Measurements from ENCODE around the gene ADCYAP1R1. TPM values are rescaled to one million over a fixed set of nuclear protein-coding genes. Genes with fewer than 3 reads are reported as not detected.

Gene ADCYAP1R1
- total and polyA plus RNA-seq, 8 donors, result 0.87 to 2.4 (median 1.4) TPM

DNA sequence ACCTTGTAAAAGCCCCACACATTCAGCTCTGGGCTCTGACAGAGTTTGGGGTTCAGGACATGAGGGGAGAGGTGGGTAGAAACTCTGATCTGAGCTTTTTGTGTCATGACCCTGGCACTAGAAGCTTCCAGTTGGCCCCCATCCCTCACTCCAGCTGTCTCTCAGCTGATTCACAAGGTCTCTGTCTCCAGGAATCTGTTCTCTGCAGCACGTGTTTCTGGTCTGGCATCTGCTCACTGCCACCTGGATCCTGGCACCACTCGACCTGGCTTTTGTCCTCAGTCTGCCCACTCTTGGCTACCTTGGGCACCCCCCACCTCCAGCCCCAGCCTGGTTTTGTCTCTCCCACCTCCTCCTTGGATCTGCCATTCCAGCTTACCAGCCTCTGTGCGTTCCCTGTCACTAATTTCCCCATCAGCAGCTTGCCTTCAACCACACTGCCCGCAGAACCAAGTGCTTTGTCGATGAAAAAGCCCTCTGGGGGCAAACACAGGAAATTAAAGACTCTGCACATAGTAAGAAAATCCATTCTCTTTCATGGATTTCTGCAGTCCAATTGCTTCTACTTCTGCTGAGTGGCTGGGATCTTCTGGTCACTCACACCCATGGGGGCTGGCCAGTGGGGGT, 18.3 kb upstream of the ADCYAP1R1 start:
- no peak overlapping the region for H3K27ac ChIP-seq
- TF ChIP-seq, protein P1, sequence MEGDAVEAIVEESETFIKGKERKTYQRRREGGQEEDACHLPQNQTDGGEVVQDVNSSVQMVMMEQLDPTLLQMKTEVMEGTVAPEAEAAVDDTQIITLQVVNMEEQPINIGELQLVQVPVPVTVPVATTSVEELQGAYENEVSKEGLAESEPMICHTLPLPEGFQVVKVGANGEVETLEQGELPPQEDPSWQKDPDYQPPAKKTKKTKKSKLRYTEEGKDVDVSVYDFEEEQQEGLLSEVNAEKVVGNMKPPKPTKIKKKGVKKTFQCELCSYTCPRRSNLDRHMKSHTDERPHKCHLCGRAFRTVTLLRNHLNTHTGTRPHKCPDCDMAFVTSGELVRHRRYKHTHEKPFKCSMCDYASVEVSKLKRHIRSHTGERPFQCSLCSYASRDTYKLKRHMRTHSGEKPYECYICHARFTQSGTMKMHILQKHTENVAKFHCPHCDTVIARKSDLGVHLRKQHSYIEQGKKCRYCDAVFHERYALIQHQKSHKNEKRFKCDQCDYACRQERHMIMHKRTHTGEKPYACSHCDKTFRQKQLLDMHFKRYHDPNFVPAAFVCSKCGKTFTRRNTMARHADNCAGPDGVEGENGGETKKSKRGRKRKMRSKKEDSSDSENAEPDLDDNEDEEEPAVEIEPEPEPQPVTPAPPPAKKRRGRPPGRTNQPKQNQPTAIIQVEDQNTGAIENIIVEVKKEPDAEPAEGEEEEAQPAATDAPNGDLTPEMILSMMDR (IDR thresholded peaks at IDR 0.05), result no peak
- no peaks in the 10 kb centered on the region for H3K9me3 ChIP-seq
- intact Hi-C loops (cut with DNase I), result no loop called here
- no peaks in the 10 kb centered on the region for H3K4me1 ChIP-seq
- H3K4me3 ChIP-seq, result no peak overlapping the region
- no peaks in the 10 kb centered on the region for H3K27me3 ChIP-seq
- DNase-seq, result no peak
- no peak for ATAC-seq
- no peaks in the 10 kb centered on the region for H3K36me3 ChIP-seq

DNA sequence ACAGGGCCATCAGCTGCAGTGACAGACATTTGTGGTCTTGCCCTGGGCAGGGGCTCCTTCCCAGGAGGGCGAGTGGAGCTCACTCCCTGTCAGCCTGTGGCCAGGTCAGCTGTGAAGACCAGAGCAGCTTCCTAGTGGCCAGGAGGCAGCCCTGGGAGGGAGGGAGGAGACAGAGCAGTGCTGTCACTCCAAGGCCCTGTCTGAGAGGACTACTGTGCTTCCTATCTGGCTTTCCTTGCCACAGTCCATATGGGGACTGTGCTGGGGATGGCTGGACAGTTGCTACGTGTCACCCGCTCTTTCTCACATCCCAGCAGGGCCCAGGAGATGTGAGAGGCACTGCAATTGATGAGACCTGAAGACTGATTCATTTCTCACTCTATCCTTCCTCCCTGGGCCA, 15.2 kb upstream of the ADCYAP1R1 start:
- intact Hi-C loops (cut with DNase I), result no loop called here
- Histone ChIP-seq H3K4me1 (no peaks in the 10 kb centered on the region), H3K4me3 (no peak overlapping the region), H3K9me3 (no peaks in the 10 kb centered on the region), H3K27me3 (peaks cover 0 to 9% of the 10 kb centered on the region in 2 donors), H3K27ac (no peak overlapping the region), H3K36me3 (no peaks in the 10 kb centered on the region)
- TF ChIP-seq, protein P1 (IDR thresholded peaks at IDR 0.05), result no peak
- no peak for DNase-seq
- no peak for ATAC-seq

DNA sequence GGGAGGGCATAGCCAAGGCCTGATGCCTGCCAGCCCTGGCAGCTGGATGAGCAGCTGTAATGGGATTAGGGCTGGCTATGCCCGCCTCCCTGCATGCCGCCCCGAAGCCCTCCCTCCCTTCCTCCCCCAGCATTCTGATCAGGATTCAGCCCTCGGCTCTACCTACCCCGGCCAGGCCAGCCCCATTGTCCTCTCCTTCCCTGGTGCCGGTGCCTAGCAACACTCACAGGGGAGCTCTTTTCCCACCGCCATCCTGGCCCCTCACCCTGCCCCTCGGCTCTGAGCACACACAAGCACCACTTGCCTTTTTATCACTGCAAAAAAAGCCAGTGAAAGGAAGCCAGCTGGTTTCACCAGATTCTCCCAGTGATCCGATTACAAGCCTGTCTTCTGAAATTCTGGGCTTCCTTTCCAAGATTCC, 9.0 kb upstream of the ADCYAP1R1 start:
- H3K36me3 ChIP-seq, result no peaks in the 10 kb centered on the region
- ATAC-seq, result no peak
- no peak overlapping the region for H3K4me3 ChIP-seq
- no peaks in the 10 kb centered on the region for H3K9me3 ChIP-seq
- DNase-seq, result no peak
- TF ChIP-seq, protein P1 (IDR thresholded peaks at IDR 0.05), result no peak
- H3K4me1 ChIP-seq, result no peaks in the 10 kb centered on the region
- intact Hi-C loops (cut with DNase I), result no loop called here
- H3K27ac ChIP-seq, result no peak overlapping the region
- H3K27me3 ChIP-seq, result peaks cover 0 to 36% of the 10 kb centered on the region in 2 donors

DNA sequence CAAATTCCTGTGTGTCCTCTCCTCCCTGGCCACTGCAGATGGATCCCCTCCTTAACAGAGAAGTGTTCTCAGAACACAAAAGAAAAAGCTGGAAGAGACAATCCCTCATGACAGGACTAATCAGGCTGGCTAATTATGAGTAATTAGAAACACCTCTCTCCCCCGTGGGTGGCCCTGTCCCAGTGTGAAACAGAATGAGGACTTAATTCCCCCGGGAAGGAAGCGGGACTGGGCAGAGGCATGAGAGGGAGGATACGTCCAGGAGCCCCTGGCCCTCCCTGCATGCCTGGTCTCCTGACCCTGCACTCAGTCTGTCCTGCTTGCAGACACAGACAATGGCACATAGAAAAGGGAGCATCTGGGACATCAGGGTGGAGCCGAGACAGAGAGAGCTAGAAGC, 7.6 kb upstream of the ADCYAP1R1 start:
- TF ChIP-seq, protein P1 (IDR thresholded peaks at IDR 0.05), result no peak
- intact Hi-C loops (cut with DNase I), result no loop called here
- Histone ChIP-seq H3K9me3 (no peaks in the 10 kb centered on the region), H3K27ac (no peak overlapping the region), H3K4me3 (no peak overlapping the region), H3K27me3 (peaks cover 0 to 40% of the 10 kb centered on the region in 2 donors), H3K36me3 (no peaks in the 10 kb centered on the region), H3K4me1 (no peaks in the 10 kb centered on the region)
- ATAC-seq, result no peak
- DNase-seq, result no peak

DNA sequence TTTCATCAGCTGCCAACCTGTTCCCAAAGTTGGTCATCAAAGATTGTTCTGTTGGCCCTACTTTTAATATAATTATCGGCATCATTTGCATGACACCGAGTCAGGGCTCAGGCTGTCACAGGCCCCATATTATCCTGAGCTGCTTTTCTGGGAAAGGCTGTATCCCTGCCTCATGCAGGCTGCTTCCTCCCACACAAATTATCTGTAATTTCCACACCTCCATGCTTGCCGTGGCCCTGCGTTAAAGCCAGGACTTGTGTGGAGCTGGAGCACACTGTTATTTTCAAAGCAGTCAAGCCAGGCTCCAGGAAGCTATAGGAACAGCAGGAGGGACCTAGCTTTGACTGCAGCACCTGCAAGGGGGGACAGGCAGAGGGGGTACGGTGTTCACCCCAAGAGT, 5.4 kb upstream of the ADCYAP1R1 start:
- ATAC-seq (no peak), DNase-seq (no peak)
- Histone ChIP-seq H3K27ac (no peak overlapping the region), H3K4me3 (no peak overlapping the region), H3K9me3 (no peaks in the 10 kb centered on the region), H3K36me3 (no peaks in the 10 kb centered on the region), H3K4me1 (no peaks in the 10 kb centered on the region), H3K27me3 (peaks cover 5 to 54% of the 10 kb centered on the region in 2 donors)
- intact Hi-C loops (cut with DNase I), result no loop called here
- TF ChIP-seq, protein P1 (IDR thresholded peaks at IDR 0.05), result no peak
